Loucy (cell line): ENCODE results near the gene RNF113B.

ENCODE experiments used
- H2AFZ ChIP-seq: fragments of 200-600 bp; sonication (generic); 2 replicates; pipeline ENCODE4 v1.6.0; 2016; ENCODE audit warnings: antibody characterized with exemption, mild to moderate bottlenecking, low read length, moderate library complexity
- H3F3A ChIP-seq: fragments of 200-600 bp; 2 replicates; pipeline ENCODE4 v1.6.0; 2016; ENCODE audit warnings: antibody characterized with exemption, low read depth, mild to moderate bottlenecking
- H3K27me3 ChIP-seq: fragments of 200-600 bp; sonication (generic); 2 replicates; pipeline ENCODE4 v1.6.1; 2014; ENCODE audit warnings: low read length, mild to moderate bottlenecking; ENCODE audit not compliant: insufficient read depth, poor library complexity, severe bottlenecking
- H3K36me3 ChIP-seq: fragments of 200-600 bp; sonication (generic); 2 replicates; pipeline ENCODE4 v1.6.1; 2016; ENCODE audit warnings: low read length; ENCODE audit not compliant: insufficient read depth
- H3K4me1 ChIP-seq: fragments of 200-600 bp; sonication (generic); 2 replicates; pipeline ENCODE4 v1.5.1; 2014; ENCODE audit warnings: low read length, mild to moderate bottlenecking; ENCODE audit not compliant: insufficient read depth, poor library complexity, severe bottlenecking
- H3K4me2 ChIP-seq: fragments of 200-600 bp; sonication (generic); 2 replicates; pipeline ENCODE4 v1.6.0; 2014; ENCODE audit warnings: antibody characterized with exemption, low read length, low read depth, mild to moderate bottlenecking; ENCODE audit not compliant: poor library complexity, severe bottlenecking
- H3K4me3 ChIP-seq: fragments of 200-600 bp; sonication (generic); 2 replicates; pipeline ENCODE4 v1.5.1; 2014; ENCODE audit warnings: low read length, mild to moderate bottlenecking, mixed read lengths; ENCODE audit not compliant: poor library complexity, severe bottlenecking
- H3K79me2 ChIP-seq: fragments of 200-600 bp; sonication (generic); 2 replicates; pipeline ENCODE4 v1.6.1; 2014; ENCODE audit warnings: low read length; ENCODE audit not compliant: insufficient read depth
- H3K9ac ChIP-seq: fragments of 200-600 bp; sonication (generic); 2 replicates; pipeline ENCODE4 v1.6.0; 2014; ENCODE audit warnings: mild to moderate bottlenecking, low read depth, low read length, moderate library complexity; ENCODE audit not compliant: poor library complexity, severe bottlenecking
- H3K9me2 ChIP-seq: fragments of 200-600 bp; sonication (generic); replicated peaks from 2 replicates; pipeline ENCODE4 v1.6.1; 2016; ENCODE audit warnings: low read depth, low read length, mixed read lengths
- H3K9me3 ChIP-seq: fragments of 200-600 bp; sonication (generic); 2 replicates; pipeline ENCODE4 v1.6.1; 2014; ENCODE audit warnings: mild to moderate bottlenecking, antibody characterized with exemption, low read length, low read depth; ENCODE audit not compliant: insufficient read depth
- H4K20me1 ChIP-seq: fragments of 200-600 bp; sonication (generic); 2 replicates; pipeline ENCODE4 v1.6.0; 2014; ENCODE audit warnings: antibody characterized with exemption, low read length, mild to moderate bottlenecking; ENCODE audit not compliant: insufficient read depth, poor library complexity, severe bottlenecking
- CTCF ChIP-seq: fragments of 200-600 bp; sonication (generic); conservative IDR thresholded peaks from 2 replicates; pipeline ENCODE4 v1.5.1; 2014; ENCODE audit warnings: mild to moderate bottlenecking, antibody characterized with exemption, low read length
- EZH2phosphoT487 ChIP-seq: fragments of 200-600 bp; IDR thresholded peaks from 2 replicates; pipeline ENCODE4 v1.6.1; 2018; ENCODE audit warnings: antibody characterized with exemption, mild to moderate bottlenecking, moderate library complexity, borderline replicate concordance

The RNF113B gene

GRCh38 chr13:98219685-98220084, 42.6 kb upstream of the RNF113B start:
- no peak overlapping the region for H2AFZ ChIP-seq
- H4K20me1 ChIP-seq = no peaks in the 10 kb centered on the region
- no peaks in the 10 kb centered on the region for H3K9me3 ChIP-seq
- H3K4me1 ChIP-seq = no peaks in the 10 kb centered on the region
- H3K4me2 ChIP-seq = no peak overlapping the region
- no peak overlapping the region for H3K9ac ChIP-seq
- TF ChIP-seq CTCF (no peak), EZH2phosphoT487 (no peak)
- no peaks in the 10 kb centered on the region for H3K79me2 ChIP-seq
- no peaks in the 10 kb centered on the region for H3F3A ChIP-seq
- no peaks in the 10 kb centered on the region for H3K9me2 ChIP-seq
- no peaks in the 10 kb centered on the region for H3K36me3 ChIP-seq
- H3K27me3 ChIP-seq = no peaks in the 10 kb centered on the region
- no peak overlapping the region for H3K4me3 ChIP-seq

DNA sequence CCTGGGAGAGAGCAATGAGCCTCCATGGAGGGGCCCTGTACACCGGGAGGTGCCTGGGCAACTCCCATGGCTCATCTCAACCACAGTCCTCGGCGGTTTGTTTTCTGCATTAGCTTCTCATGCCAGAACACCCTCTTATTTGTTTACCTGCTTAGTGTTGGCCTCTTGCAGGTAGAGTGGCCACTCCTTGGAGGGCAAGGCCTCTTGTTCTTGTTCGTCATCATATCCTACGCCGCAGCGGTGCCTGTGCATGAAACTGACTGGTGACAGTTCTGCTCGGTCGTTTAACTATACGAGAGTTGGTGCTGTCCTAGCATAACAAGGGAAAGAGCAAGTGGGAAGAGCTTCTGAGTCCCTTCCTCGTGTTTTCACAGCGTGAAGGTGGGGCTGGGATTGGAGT, 40.5 kb upstream of the RNF113B start:
- no peaks in the 10 kb centered on the region for H3F3A ChIP-seq
- H3K4me1 ChIP-seq = no peaks in the 10 kb centered on the region
- H3K9ac ChIP-seq = no peak overlapping the region
- H3K27me3 ChIP-seq = no peaks in the 10 kb centered on the region
- H3K4me3 ChIP-seq = no peak overlapping the region
- TF ChIP-seq EZH2phosphoT487 = no peak
- no peak for TF ChIP-seq CTCF
- H3K4me2 ChIP-seq = no peak overlapping the region
- H3K36me3 ChIP-seq = no peaks in the 10 kb centered on the region
- H4K20me1 ChIP-seq = no peaks in the 10 kb centered on the region
- no peak overlapping the region for H2AFZ ChIP-seq
- no peaks in the 10 kb centered on the region for H3K79me2 ChIP-seq
- no peaks in the 10 kb centered on the region for H3K9me3 ChIP-seq
- no peaks in the 10 kb centered on the region for H3K9me2 ChIP-seq

GRCh38 chr13:98216711-98217285, 39.7 kb upstream of the RNF113B start:
- Histone ChIP-seq H2AFZ (no peak overlapping the region), H3K36me3 (no peaks in the 10 kb centered on the region), H3F3A (no peaks in the 10 kb centered on the region), H3K4me2 (no peak overlapping the region), H3K4me1 (no peaks in the 10 kb centered on the region), H3K9me2 (no peaks in the 10 kb centered on the region), H4K20me1 (no peaks in the 10 kb centered on the region), H3K9ac (no peak overlapping the region), H3K4me3 (no peak overlapping the region), H3K79me2 (no peaks in the 10 kb centered on the region), H3K27me3 (no peaks in the 10 kb centered on the region), H3K9me3 (no peaks in the 10 kb centered on the region)
- TF ChIP-seq EZH2phosphoT487 (no peak), CTCF (no peak)
